Activated CD4-positive, CD25-positive, alpha-beta regulatory T cell treated with anti-CD3 and anti-CD28 coated beads, Interleukin-2, amount 50 U/mL, for 72 hours (primary cell): Measurements from ENCODE around the gene MTMR11.
"Not testable (repeated sequence)": the region's sequence is repeated elsewhere in the genome, so short reads cannot be mapped to it uniquely, and the experiment has no call there.

Experiments
- DNase-seq: peaks from one replicate; pipeline ENCODE4 v3.0.0; 2021

The MTMR11 gene

DNA sequence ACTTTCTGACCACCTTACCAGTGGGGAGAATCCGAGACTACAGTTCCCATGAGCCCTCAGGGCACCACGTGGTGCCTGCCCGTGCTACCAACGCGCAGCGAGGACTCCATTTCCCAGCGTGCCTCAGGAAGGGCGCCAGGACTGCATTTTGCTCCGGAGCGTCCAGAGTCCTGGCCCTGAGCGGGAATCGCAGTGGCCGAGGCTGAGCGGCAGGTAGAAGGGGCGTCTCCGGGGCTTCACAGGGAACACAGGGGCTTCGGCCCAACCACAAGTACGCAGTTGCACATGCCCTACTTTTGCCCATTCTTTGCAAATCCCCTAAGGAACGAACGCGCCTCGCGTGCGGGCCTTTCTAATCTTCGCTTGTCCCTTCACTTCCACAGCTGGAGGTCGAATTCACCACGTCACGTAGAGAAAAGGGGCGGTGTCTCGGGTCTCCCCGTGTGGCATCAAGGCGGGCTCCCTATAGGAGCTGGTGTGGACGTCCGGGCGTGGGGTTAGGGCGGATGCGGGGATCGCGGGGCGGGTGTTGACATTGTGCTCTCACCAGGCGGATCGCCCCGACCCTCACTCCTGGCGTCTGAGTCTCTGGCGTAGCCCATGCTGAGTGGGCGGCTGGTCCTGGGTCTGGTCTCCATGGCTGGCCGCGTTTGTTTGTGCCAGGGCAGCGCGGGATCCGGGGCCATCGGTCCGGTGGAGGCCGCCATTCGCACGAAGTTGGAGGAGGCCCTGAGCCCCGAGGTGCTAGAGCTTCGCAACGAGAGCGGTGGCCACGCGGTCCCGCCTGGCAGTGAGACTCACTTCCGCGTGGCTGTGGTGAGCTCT, 37.0 kb downstream of the MTMR11 start, which contains the start of gene BOLA1:
Gene BOLA1 (plus strand): TSS at position 109 of the 825 bp plus-strand sequence. CDS start 492 bp downstream, at position 601.
- DNase-seq, result peak; percentile 77

GRCh38 chr1:149896575-149896974, 40.1 kb downstream of the MTMR11 start:
- no peak for DNase-seq

DNA sequence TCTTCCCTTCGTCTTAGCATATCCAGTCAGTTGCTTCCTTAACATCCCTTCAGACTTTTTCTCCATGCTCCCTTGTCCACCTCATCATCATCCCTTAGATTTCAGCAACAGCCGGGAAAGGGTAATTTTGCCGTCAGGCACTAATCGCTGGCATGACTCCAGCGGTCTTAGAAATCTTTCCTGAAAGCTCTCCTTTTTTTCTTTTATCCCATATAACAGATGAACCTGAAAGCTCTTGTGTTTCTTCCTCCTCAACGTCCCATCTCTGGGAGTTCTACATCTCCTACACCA, 47.7 kb downstream of the MTMR11 start:
- DNase-seq, result no peak

DNA sequence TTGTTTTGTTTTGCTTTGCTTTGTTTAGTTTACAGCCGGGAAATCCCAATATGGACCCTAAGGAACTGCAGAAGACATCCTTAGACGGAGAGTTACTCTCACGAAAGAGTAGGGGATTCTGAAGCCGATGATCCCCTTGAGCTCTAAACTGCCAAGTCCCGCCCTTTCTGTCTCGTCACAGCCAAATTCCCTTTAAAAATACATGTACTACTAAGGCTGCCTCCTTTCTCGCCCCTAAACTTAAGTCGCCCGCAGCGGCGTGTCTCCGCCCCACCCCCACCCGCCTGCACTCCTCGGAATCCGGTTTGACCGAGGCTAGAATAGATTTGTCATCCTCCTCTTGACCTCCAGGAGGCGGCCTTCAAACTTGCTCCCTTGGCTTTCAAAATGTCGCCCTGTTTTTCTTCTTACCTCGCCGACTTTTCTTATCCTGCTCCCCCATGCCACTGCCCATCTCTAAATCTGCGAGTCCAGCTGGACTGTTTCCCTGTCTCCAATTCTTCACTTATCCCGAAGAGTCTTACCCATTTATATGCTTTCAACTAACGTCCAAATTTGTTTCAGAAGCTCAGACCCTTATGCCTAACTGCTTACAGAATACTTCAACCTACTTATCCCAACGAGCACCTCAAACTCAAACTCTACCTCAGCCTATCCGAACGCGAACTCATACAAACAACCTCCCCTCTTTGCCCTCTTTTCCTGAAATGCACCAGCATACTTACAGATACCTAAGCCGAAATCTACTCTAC, 48.3 kb downstream of the MTMR11 start:
- peak; percentile 66 for DNase-seq

DNA sequence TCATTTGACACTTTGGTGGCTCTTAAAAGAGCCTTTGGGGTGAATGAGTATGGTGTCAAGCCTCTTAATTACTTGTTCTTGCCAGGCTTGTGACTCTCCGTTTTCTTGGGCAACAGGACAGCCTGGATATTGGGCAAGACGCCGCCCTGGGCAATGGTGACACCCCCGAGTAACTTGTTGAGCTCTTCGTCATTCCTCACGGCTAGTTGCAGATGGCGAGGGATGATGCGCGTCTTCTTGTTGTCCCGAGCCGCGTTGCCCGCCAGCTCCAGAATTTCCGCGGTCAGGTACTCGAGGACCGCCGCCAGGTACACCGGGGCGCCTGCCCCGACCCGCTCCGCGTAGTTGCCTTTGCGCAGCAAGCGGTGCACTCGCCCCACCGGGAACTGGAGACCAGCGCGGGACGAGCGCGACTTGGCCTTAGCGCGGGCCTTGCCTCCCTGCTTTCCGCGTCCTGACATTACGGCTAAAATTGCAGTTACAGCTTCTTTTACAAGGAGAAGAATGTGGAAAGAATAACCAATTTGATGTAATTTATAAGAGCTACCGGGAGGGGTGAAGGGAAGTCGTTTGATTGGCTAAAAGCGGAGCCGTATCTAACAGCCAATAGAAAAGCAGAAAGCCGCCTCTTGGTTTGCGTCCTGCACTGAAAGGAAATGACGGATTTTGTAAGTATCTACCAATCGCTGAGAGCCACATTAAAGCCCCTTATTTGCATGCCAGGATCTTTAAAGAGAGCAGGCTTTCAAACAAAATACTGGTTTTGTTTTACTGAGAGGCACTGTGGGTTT, 49.0 kb downstream of the MTMR11 start:
- peak; percentile 74 for DNase-seq

- not testable (repeated sequence) for DNase-seq
These were observed 49.6 kb downstream of the MTMR11 start for GRCh38 chr1:149887196-149887455.

DNA sequence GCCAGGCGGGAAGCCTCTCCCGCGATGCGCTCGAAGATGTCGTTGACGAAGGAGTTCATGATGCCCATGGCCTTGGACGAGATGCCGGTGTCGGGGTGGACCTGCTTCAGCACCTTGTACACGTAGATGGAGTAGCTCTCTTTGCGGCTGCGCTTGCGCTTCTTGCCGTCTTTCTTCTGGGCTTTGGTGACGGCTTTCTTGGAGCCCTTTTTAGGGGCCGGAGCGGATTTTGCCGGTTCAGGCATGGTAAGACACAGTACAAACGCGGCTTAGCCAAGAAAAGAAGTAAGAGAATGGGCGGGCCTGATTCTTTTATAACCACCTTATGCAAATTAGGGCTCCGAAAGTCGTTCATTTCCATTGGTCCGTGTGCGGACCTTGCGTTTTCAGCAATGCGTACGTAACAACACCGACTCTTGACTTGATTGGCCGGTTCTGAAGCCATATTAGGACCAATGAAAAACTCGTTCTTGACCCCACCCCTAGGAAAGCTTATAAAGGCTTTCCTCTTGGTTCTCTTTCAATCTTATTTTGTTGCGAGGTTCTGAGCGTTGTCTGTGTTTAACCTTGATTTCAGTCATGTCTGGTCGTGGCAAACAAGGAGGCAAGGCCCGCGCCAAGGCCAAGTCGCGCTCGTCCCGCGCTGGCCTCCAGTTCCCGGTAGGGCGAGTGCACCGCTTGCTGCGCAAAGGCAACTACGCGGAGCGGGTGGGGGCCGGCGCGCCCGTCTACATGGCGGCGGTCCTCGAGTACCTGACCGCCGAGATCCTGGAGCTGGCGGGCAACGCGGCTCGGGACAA, 50.1 kb downstream of the MTMR11 start:
- peak; percentile 81 for DNase-seq

- DNase-seq, result not testable (repeated sequence)
These were observed 50.6 kb downstream of the MTMR11 start for GRCh38 chr1:149886121-149886395.

DNA sequence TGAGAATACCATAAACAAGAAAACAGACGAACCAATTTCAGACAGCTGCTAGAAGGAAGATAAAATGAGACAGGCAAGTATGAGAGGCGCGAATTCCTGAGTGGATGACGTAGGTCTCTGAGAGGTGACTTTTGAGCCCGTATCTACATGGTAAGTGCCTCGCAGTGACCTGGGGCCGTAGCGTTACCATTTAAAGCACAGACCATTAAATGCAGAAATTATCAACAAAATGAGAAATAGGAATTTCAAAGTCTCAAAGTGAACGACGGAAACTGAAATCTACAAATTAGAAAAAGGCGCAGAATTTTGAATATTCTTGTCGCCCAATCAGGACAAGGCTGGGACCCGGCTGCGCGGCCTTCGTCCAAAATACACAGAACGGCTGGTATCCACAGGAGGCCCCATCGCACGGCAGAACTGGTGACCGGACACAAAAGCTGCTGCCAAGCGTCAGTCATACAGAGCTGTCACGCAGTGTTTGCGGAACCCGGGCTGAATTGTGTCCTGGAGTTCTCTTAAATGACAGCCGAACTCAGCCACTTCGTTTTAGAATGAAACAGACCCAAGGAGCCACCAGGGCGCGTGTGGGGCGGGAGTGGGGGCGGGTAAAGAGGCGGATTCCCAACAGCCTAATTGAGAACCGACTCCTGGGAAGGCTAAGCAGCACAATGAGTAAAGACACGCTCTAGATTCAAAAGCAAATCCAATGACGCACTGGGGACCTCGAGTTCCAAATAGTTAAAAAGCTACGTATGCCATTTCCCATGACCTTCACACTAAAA, 51.1 kb downstream of the MTMR11 start:
- peak; percentile 72 for DNase-seq

GRCh38 chr1:149884433-149885338, 52.0 kb downstream of the MTMR11 start:
- DNase-seq, result no peak

- no peak for DNase-seq
These were observed 53.0 kb downstream of the MTMR11 start for GRCh38 chr1:149883598-149884247.

GRCh38 chr1:149881876-149882275, 54.8 kb downstream of the MTMR11 start:
- no peak for DNase-seq

DNA sequence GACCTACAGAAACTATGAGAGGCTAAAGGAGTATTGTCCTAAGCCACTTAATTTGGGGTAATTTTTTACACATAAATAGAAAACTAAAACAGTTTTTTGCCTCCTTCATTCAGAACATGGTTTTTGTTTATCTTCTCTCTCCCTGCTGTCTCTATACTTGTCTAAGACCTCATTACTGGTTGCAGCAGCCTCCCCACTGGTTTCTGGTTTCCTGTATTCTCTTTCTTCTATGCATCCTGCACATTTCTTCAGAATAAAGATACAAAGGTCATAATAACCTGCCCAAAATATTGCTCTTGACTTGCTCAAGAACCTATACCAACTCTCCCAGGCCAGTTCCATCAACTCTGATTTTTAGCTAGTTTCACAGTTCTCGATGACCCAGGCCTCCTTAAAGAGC, 57.1 kb downstream of the MTMR11 start:
- DNase-seq, result no peak
